ENCODE data around the gene U2SURP.

DNA sequence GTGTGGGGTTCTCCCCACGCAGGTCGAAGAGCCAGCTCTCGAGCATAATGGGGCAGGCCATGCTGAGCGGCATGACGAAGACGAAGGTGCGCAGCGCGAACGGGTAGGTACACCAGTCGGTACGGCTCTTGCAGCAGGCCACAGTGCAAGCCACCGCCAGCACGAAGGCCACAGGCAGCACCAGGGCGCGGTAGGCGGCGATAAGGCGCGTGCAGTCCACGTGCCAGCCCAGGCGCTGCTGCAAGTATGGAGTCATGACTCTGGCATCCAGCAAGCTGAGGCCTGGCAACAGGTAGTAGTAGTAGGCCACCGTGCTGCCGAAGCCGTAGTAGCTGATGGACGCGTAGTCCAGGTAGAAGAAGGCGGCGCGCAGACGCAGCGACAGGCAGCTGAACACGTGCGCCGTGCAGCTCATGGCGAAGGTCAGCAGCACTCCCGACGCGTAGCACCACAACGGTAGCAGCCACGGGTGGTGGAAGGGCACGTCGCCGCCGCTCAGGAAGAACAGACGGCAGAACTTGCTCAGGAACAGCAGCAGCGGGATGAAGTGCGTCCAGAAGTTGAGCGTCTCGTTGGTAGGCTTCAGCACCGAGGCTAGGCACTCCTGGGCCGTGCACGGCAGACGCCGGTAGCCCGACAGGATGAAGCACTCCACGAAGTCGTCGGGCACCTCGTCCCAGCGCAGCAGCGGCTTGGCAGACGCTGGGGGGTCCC lies 38.7 kb upstream of the U2SURP start:
- TF ChIP-seq, protein P1, sequence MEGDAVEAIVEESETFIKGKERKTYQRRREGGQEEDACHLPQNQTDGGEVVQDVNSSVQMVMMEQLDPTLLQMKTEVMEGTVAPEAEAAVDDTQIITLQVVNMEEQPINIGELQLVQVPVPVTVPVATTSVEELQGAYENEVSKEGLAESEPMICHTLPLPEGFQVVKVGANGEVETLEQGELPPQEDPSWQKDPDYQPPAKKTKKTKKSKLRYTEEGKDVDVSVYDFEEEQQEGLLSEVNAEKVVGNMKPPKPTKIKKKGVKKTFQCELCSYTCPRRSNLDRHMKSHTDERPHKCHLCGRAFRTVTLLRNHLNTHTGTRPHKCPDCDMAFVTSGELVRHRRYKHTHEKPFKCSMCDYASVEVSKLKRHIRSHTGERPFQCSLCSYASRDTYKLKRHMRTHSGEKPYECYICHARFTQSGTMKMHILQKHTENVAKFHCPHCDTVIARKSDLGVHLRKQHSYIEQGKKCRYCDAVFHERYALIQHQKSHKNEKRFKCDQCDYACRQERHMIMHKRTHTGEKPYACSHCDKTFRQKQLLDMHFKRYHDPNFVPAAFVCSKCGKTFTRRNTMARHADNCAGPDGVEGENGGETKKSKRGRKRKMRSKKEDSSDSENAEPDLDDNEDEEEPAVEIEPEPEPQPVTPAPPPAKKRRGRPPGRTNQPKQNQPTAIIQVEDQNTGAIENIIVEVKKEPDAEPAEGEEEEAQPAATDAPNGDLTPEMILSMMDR (IDR thresholded peaks at IDR 0.05) = no peak
- TF ChIP-seq POLR2A (IDR thresholded peaks at IDR 0.05) = no peak
